Activated CD4-positive, CD25-positive, alpha-beta regulatory T cell treated with anti-CD3 and anti-CD28 coated beads, Interleukin-2, amount 50 U/mL, for 16 hours (primary cell): ENCODE data around the gene GPR149.
"Not testable (repeated sequence)": the region's sequence is repeated elsewhere in the genome, so short reads cannot be mapped to it uniquely, and the experiment has no call there.

Source experiments
- DNase-seq: peaks from one replicate; pipeline ENCODE4 v3.0.0-alpha.2; 2020; ENCODE audit warnings: low read depth, low spot score

The GPR149 gene, protein sequence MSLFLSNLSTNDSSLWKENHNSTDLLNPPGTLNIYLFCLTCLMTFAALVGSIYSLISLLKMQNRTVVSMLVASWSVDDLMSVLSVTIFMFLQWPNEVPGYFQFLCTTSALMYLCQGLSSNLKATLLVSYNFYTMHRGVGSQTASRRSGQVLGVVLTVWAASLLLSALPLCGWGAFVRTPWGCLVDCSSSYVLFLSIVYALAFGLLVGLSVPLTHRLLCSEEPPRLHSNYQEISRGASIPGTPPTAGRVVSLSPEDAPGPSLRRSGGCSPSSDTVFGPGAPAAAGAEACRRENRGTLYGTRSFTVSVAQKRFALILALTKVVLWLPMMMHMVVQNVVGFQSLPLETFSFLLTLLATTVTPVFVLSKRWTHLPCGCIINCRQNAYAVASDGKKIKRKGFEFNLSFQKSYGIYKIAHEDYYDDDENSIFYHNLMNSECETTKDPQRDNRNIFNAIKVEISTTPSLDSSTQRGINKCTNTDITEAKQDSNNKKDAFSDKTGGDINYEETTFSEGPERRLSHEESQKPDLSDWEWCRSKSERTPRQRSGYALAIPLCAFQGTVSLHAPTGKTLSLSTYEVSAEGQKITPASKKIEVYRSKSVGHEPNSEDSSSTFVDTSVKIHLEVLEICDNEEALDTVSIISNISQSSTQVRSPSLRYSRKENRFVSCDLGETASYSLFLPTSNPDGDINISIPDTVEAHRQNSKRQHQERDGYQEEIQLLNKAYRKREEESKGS

DNA sequence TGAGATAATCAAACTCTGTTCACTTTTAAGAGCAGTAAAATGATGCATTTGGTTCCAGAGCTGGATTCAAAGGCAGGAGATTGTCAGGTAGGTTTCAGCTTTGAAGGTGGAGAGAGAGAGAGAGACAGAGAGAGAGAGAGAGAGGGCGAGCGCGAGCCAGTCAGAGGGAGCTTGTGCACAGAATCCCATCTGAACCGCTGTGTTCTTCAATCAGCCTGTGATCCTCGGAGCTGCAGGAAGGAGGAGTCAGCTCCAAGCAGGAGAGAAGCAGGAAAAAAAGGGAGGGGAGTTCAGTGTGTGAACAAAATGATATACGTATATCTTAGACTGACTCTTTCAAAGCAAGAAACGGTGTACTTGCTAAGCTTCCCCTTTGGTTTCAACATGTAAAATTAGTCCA lies at the start of gene GPR149:
Gene GPR149, minus strand, starts transcription at position 177 of the 400 bp plus-strand sequence. CDS start 575 bp downstream, outside the sequence.
- no peak for DNase-seq

DNA sequence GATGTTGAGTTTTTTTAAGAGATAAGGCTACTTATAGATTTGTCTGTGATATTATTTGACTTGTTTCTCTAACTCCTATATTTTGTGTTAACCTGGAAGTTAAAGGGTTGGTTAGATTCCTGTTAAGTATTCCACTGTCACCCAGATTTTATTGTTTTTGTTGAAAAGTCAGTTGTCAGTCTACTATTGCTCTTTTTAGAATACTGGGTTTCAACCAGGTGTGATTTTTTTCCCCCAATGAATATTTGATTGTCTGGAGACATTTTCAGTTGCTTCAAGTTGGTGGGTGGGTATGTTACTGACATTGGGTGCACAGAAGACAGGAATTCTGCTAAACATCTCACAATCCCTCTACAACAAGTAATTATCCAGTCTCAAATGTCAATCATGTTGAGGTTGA lies 43.8 kb upstream of the GPR149 start:
- no peak for DNase-seq

DNA sequence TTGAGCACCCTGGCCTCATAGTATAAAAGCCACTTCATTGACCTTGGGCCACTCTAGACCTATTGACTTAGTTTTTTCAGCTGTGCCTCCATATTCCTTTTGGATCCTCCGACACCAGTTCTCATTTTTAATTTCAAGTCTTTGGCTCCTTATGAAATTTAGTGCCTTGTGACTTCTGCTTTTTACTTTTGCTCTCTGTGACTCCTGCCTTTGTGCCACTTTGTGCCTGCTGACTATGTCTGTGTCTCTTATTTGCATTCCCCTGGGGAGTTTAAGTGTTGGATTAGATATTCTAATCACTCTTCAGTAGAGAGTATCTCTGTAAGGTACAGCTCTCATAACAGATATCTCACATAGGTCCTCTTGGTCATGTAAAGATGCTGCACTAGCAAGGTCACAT lies 39.6 kb upstream of the GPR149 start:
- no peak for DNase-seq

DNA sequence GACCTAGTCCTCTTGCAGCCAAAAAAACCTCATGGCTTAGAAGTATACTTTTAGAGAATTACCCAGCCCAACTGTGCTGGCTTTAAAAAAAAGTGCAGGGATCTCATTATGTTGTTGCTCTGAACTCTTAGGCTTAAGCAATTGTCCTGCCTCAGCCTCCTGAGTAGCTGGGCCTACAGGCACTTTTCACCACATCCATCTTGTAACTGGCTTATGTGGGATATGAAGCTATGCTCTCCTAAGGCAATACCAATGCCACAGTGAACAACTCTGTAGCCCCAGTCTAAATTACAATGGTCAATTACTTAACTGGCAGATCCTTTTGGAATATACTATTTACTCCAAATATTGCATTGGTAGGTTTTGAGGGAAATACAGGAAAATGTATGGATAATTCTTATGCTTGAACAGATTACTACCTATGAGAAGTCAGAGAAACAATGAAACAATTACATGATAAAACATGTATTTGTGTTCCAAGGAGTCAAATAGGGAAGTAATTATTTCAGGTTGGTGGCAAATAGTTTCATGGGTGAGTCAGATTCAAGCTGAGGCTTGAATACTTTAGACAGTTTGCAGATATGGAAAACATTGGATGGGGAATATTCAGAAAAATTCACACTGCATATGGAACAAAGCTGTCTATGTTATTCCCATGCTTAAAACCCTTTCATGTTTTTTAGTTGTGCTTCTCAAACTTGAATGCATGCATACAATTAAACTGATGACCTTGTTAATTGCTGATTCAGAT lies 34.6 kb upstream of the GPR149 start:
- DNase-seq: no peak

DNA sequence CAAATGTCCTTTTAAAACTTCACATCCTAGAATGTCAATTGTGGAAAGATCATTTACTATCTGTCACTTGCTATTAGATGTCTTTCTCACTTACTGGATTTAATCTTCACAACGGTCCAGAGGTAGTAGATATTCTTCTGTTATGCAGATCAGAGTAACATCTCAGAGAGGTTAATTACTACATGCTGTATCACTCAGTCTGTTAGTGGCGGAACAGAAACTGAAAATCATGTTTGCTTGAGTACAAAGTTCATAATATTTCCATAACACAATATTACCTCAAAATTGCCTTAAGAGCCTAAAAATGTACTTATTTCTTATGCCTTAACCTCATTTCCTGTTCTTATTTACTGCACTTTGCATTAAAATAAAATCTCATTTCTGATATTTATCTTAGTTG lies 28.6 kb upstream of the GPR149 start:
- no peak for DNase-seq

DNA sequence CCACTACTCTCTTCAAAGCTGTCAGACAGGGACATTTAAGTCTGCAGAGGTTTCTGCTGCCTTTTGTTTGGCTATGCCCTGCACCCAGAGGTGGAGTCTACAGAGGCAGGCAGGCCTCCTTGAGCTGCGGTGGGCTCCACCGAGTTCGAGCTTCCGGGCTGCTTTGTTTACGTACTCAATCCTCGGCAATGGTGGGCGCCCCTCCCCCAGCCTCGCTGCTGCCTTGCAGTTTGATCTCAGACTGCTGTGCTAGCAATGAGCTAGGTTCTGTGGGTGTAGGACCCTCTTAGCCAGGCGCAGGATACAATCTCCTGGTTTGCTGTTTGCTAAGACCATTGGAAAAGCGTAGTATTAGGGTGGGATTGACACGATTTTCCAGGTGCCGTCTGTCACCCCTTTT lies 9.1 kb upstream of the GPR149 start:
- DNase-seq: not testable (repeated sequence)

DNA sequence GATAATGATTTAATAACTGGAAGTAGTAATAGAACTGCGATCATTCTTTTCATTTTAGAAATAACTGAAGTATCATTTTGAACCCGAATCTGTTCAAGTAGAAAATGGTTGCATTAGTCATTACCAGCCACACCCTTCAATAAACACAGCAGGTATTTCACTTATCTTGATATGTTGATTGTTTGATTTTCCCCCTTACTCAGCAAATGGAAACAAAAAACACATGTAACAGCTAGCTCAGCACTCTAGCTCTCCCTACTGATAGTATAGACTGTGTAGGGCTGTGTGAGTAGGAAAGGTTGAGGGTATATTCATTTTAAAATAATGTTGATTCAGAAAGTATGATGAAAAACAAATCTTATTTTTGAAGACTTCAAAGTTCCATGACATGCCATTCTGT lies 1.1 kb upstream of the GPR149 start:
- no peak for DNase-seq

DNA sequence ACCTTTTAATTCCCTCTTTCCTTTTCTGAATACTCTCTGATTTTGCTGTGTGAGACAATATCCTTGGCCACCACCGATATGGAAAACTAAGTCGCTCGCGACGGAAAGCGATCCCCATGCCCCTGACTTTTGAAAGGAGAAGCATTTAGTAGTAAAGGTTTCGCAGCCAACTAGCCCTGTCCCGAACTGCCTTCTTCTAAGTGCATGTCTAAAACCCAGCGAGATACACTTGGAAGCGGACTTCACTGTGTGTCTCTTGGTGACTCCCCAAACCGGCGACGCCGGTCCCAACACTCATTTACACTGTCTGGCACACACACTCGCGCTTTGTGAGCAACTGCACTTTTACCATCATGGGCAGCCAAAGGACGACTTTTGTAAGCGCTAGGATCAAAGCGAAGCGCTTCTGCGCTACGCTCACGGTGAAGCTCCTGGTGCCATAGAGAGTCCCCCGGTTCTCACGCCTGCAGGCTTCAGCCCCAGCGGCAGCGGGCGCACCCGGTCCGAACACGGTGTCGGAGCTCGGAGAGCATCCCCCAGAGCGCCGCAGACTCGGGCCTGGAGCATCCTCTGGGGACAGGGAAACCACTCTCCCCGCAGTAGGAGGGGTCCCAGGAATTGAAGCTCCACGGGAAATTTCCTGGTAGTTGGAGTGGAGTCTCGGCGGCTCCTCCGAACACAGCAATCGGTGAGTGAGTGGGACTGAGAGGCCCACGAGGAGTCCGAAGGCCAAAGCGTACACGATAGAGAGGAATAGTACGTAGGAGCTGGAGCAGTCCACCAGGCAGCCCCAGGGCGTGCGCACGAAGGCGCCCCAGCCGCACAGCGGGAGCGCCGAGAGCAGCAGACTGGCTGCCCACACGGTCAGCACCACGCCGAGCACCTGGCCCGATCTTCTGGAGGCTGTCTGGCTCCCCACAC lies 1.4 kb downstream of the GPR149 start:
- DNase-seq: no peak

DNA sequence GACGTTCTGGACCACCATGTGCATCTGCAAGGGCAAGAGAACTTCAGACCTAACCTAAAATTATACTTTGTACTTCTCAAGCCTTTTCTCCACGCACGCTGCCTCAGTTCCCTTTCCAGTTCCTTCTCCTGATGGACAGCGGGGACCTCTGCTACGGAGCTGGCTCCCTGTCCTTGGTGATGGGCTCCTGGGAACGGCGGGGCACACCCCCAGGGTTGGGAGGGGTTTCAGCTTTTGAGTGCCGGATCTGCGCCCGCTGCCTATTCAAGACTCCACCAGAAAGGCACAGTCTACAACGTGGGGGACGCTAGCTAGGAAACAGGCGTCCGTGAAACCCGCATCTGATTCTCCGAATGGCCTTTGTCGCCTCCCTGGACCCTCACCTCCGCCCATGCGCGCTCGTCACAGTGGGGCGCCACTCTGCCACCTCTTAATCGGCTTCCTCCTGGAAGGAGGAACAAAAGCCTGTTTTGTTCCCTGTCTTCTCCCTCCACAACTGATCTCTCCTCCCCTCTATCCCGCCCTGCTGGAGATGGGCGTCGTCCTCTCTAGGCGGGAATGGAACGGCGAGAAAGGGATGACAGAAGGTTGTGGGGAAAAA lies 2.2 kb downstream of the GPR149 start:
- no peak for DNase-seq

DNA sequence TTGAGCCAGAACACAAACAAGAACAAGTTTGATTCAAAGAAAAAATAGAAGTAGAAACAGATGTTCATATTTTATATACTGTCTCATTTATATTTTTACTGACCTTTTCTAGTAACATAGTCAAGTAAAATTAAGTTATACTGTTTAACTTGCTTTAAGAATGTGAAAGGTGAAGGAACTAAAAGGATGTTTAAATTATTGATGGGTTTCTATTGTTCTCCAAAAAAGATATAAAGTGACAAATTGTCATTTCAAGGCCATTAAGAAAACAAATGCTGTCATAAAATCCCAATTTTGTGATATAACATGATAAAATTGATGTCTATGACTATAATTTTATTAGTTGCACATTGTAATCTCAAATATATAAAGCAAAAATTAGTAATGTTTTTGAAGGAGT lies 7.3 kb downstream of the GPR149 start:
- no peak for DNase-seq

DNA sequence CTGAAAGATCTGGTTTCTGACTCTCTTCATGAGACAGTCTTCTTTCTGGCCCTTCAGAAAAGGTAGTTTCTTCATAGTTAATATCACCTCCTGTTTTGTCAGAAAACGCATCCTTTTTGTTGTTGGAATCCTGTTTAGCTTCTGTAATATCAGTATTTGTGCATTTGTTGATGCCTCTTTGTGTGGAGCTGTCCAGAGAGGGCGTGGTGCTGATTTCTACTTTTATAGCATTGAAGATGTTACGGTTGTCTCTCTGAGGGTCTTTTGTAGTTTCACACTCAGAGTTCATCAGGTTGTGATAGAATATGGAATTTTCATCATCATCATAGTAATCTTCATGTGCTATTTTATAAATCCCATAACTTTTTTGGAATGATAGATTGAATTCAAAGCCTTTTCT lies 8.9 kb downstream of the GPR149 start:
- no peak for DNase-seq

DNA sequence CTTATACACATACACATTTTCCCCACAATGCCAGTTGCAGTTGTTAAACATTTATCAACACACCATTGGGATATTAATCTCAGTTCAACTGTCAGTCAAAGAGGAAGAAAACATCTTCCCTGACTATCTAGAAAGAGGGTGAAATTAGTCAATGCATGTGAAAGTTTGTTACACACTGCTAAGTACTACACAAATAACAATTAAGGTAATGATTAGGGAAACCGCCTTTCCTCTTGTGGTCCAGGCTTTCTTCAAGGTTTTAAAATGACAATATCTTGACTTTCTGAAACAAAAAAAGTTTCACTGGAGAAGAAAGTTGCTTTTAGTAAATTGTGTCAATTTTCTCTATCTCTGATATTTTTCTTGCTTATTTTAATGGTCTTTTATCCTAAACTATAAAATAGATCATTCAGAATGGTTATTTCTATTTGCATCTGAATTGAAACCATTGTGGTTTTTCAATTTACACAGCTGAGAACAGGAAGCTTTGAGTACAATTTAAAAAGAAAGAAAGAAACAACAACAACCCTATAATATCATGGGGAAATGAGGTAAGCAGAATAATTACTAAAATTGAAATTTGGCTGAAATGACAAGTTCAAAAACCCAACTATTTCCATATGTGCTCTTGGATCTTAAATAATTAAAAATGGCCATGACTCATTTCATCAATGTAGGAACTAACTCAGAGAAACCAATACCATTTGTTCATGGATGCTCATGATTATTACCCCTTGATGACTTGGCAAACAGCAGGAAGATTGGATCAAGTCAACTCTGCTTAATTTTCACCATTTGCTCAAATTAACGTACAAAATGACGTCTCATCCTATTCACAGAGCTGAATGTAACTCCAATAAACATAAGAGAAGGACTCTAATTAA lies 31.7 kb downstream of the GPR149 start:
- DNase-seq: no peak

DNA sequence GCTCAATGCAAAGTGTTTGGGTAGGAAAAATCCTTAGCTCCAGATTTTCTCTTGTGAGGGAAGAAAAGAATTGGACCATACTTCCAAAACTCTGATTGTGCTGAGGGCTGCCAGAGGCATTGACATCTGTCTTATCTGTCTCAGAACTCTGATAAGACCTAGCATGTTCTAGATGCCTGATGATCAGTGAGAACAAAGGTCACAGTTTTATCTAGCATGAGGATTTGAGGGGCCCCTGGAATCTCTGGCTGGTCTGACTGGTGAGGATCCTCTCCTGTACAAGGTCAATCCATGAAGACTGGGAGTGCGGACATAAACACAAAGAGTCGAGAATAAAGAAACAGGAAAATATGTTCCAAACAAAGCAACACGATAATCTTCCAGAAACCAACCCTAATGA lies 40.1 kb downstream of the GPR149 start:
- no peak for DNase-seq

DNA sequence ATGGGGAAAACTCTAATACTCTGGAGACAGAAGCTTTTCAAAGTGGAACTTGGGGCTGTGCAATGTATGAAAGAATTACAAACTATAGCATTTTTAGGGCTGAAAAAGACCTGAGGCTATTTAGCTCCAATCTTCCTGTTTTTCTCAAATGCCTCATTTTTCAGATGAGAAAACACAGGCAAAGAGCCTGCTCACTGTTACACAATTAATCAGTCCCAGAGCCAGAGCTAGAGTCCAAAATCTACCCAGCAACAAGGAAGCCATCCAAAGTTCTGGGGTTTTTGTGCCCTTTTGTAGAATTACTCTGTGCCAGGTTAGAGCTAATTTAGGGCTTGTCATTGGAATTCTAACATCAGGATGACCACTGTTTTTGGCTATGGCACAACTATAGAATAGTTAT lies 45.5 kb downstream of the GPR149 start:
- no peak for DNase-seq

DNA sequence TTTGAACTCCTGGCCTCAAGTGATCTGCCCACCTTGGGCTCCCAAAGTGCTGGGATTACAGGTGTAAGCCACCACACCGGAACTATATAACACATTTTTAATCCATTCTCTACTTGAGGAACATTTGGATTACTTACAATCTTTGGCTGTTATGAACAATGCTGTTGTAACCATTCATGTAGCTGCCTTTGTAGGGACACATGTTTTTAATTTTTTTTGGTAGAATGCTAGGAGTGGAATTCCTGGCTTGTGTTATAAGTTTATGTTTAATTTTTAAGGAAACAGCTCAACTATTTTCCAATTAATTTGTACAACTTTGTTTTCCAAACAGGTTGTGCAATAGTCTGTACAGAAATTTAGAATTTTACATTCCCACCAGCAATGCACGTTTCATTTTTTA lies 51.7 kb downstream of the GPR149 start:
- no peak for DNase-seq

DNA sequence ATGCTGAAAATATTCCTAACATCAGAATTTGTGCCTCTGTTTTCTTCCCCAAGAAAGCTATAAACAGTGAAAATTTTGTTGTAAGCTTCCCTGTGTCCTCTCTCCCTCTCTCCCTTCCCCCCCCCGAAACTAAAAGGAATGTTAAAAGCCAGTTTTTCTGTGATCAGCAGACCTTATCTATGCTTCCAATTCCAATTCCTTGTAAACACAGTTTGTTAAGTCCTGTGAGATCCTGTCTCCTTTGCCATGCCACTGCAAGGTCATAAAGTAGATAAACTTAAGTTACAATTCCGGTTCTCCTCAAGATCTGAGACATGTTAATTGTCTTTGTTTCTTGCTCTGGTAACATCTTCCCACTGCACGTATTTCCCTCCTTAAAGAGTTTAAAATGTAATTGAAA lies 62.8 kb downstream of the GPR149 start:
- DNase-seq: no peak

DNA sequence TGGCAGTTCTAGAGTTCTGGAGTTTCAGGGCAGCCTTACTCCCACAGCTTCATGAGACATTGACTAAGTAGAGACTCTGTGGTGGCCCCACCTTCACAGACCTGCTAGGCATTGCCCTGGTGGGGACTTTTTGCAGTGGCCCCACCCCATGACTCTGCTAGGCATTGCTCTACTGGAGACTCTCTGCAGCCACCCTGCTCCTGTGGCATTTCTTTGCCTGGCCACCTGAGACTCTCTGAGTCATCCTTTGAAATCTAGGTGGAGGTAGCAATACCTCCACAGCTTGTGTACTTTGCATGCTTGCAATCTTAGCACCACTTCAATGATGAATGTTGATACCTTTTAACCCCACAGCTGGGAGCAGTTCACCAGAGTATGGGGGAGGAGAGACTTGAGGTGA lies 65.1 kb downstream of the GPR149 start:
- no peak for DNase-seq

DNA sequence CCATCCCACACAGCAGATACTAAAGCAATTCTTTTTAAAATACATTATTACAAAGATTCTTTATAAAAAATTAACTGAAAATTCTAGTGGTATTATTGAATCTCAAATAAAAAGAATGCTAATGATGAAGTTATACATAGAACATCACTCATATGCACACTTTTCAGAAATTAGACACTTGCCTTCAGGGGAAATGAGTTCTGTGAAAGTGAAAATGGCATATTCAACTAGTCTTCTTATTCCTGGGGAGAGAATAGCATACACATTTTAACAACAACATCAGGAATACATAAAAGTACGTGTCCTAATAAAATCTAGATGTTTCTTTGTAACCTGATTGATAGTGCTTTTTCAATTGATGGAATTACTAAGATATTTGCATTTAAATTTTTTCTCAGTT lies 68.9 kb downstream of the GPR149 start:
- DNase-seq: no peak

DNA sequence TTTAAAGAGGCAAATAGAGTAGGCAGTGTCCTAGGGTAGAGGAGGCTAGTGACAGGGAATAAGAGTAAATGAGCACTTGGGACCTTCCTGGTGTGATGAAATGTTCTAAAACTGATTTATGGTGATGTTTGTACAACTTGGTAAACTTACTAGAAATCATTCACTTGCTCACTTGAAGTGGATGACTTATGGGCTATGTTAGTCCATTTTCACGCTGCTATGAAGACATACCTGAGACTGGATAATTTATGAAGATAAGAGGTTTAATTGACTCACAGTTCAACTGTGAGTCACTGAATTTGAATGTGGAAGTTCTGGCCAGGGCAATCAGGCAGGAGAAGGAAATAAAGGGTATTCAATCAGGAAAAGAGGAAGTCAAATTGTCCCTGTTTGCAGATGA lies 74.0 kb downstream of the GPR149 start:
- DNase-seq: no peak

DNA sequence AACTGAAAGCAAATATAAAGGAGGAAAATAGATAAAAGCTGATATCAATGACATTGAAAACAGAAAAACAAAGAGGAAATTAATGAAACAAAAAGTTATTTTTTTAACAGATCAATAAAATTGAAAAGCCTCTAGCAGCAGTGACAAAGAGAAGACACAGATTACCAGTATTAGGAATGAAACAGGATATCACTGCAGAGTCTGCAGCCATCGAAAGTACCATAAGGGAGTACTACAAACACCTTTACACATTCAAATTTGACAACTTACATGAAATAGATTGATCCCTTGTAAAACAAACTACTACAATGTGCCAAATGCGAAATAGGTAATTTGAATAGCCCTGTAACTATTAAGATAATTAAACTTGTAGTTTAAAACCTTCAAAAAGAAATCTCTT lies 80.8 kb downstream of the GPR149 start:
- no peak for DNase-seq
